H1 (cell line): ENCODE data around the gene PSMA2. TPM values are rescaled to one million over a fixed set of nuclear protein-coding genes. Genes with fewer than 3 reads are reported as not detected.

ENCODE experiments used
- BCL11A ChIP-seq, 2 experiments: IDR thresholded peaks; one replicate each; pipeline ENCODE4 v1.6.1; 2011; ENCODE audit warnings: low read depth in 2 of 2, low read length in 2 of 2, mild to moderate bottlenecking in 2 of 2
- CHD7 ChIP-seq: fragments of 300-600 bp; sonication (generic); IDR thresholded peaks from 2 replicates; pipeline ENCODE4 v1.7.1; 2012; ENCODE audit warnings: low read length, moderate library complexity, mild to moderate bottlenecking, inconsistent platforms; ENCODE audit not compliant: insufficient replicate concordance
- EP300 ChIP-seq, 2 experiments: IDR thresholded peaks; 1 replicate in 1 of 2; 2 replicates in 1 of 2; pipeline ENCODE4 v1.6.1; 2011 to 2012; ENCODE audit warnings: low read depth in 2 of 2, low read length in 2 of 2, mild to moderate bottlenecking in 2 of 2, borderline replicate concordance in 1 of 2, inconsistent platforms in 1 of 2, moderate library complexity in 1 of 2
- GABPA ChIP-seq: IDR thresholded peaks from 2 replicates; pipeline ENCODE4 v1.6.1; 2011; ENCODE audit warnings: mild to moderate bottlenecking, low read length, moderate library complexity, borderline replicate concordance; ENCODE audit not compliant: insufficient read depth
- JUND ChIP-seq: IDR thresholded peaks from 2 replicates; pipeline ENCODE4 v1.6.1; 2011; ENCODE audit warnings: mild to moderate bottlenecking, improper control_type of control experiment, low read length
- PHF8 ChIP-seq: fragments of 200-600 bp; sonication (generic); conservative IDR thresholded peaks from 2 replicates; pipeline ENCODE4 v1.7.1; 2012; ENCODE audit warnings: low read depth, mild to moderate bottlenecking, inconsistent platforms, low read length, moderate library complexity
- RBBP5 ChIP-seq: IDR thresholded peaks from 2 replicates; pipeline ENCODE4 v1.7.1; 2012; ENCODE audit warnings: low read depth, mild to moderate bottlenecking, inconsistent platforms, low read length, moderate library complexity, borderline replicate concordance
- SIN3A ChIP-seq, 2 experiments: IDR thresholded peaks in 1 of 2; conservative IDR thresholded peaks in 1 of 2; 2 replicates each; pipeline ENCODE4 v1.6.1; 2011 to 2012; ENCODE audit warnings: low read length in 2 of 2, improper control_type of control experiment in 1 of 2, low read depth in 1 of 2, mild to moderate bottlenecking in 1 of 2
- SUZ12 ChIP-seq: fragments of 200-600 bp; sonication (generic); IDR thresholded peaks from 2 replicates; pipeline ENCODE4 v1.6.1; 2012; ENCODE audit warnings: mild to moderate bottlenecking, inconsistent platforms, low read length, moderate library complexity, mixed read lengths
- polyA plus RNA-seq, 7 experiments: library from polyadenylated mRNA; depleted of rRNA in 3 of 7; stranded (reverse) in 5 of 7; unstranded in 2 of 7; fragments of >200 nt in 5 of 7; fragments of 200-250 nt in 2 of 7; gene quantifications; 1 replicate in 5 of 7; 2 replicates in 1 of 7; 4 replicates in 1 of 7; pipeline versions ENCODE4 v1.2.1 to v1.2.3, GENCODE V29; 2011 to 2013; ENCODE audit warnings: missing spikeins in 2 of 7, mixed read lengths in 2 of 7
- total RNA-seq: library from RNA; stranded (reverse); fragmentation: NEBNext Ultra II Directional; extraction: Animal tissue kit (Norgen Biotek cat#: 25700); gene quantifications from 2 replicates; pipeline ENCODE4 v1.2.1, GENCODE V29; 2021

PSMA2 gene
- total and polyA plus RNA-seq, 2 of the 8 experiments (the other 6 are each of a cell fraction or from before 2014, with no cell fraction given): 211 to 259 TPM

GRCh38 chr7:42906181-42906580 lies 25.8 kb downstream of the PSMA2 start (continued):
- TF ChIP-seq CHD7: no peak
- no peak for TF ChIP-seq RBBP5
- TF ChIP-seq EP300 (IDR thresholded peaks at IDR 0.05; ENCODE audit: borderline replicate concordance in 1 of 2, low read depth in 2 of 2, low read length in 2 of 2): no peak
- TF ChIP-seq SUZ12: no peak
- no peak for TF ChIP-seq SIN3A (conservative IDR thresholded peaks at IDR 0.05 in 1 of 2, IDR thresholded peaks at IDR 0.05 in 1 of 2; ENCODE audit: low read depth in 1 of 2, low read length in 2 of 2)
- TF ChIP-seq PHF8: no peak
- TF ChIP-seq BCL11A (IDR thresholded peaks at IDR 0.05; ENCODE audit: low read depth in 2 of 2, low read length in 2 of 2): no peak
- no peak for TF ChIP-seq JUND
- no peak for TF ChIP-seq GABPA
